GM23338 (cell line): ENCODE measurements around the gene PAX6. TPM values are rescaled to one million over a fixed set of nuclear protein-coding genes. Genes with fewer than 3 reads are reported as not detected.

ENCODE experiments used
- ATAC-seq: fragments of 200-7000 bp; cut with Tn5 transposase; 3 replicates; pipeline ENCODE4 v1.9.1; 2020
- DNase-seq: peaks from one replicate; pipeline ENCODE4 v3.0.0-alpha.2; 2015; ENCODE audit warnings: low spot score
- H2AFZ ChIP-seq: fragments of 200-600 bp; sonication (generic); 2 replicates; pipeline ENCODE4 v1.8.0; 2016; ENCODE audit warnings: antibody characterized with exemption, mild to moderate bottlenecking, moderate library complexity
- H3F3A ChIP-seq: fragments of 200-600 bp; sonication (generic); replicated peaks from 2 replicates; pipeline ENCODE4 v1.8.0; 2017; ENCODE audit warnings: antibody characterized with exemption, mixed run types, low read depth
- H3K27ac ChIP-seq: fragments of 200-600 bp; sonication (generic); 2 replicates; pipeline ENCODE4 v1.6.1; 2016; ENCODE audit warnings: low read depth
- H3K27me3 ChIP-seq: fragments of 200-600 bp; sonication (generic); 2 replicates; pipeline ENCODE4 v1.8.0; 2016; ENCODE audit warnings: mild to moderate bottlenecking, mixed run types, moderate library complexity; ENCODE audit not compliant: insufficient read depth
- H3K36me3 ChIP-seq: fragments of 200-600 bp; sonication (generic); 2 replicates; pipeline ENCODE4 v1.8.0; 2016; ENCODE audit warnings: mild to moderate bottlenecking; ENCODE audit not compliant: insufficient read depth
- H3K4me1 ChIP-seq: fragments of 200-600 bp; sonication (generic); 2 replicates; pipeline ENCODE4 v1.8.0; 2016; ENCODE audit warnings: mild to moderate bottlenecking, moderate library complexity; ENCODE audit not compliant: insufficient read depth
- H3K4me2 ChIP-seq: fragments of 200-600 bp; sonication (generic); 2 replicates; pipeline ENCODE4 v1.7.1; 2017; ENCODE audit warnings: mixed run types
- H3K4me3 ChIP-seq: fragments of 200-600 bp; sonication (generic); 2 replicates; pipeline ENCODE4 v1.6.1; 2016; ENCODE audit warnings: mixed run types
- H3K79me2 ChIP-seq: fragments of 200-600 bp; sonication (generic); replicated peaks from 2 replicates; pipeline ENCODE4 v1.8.0; 2017; ENCODE audit warnings: mild to moderate bottlenecking; ENCODE audit not compliant: insufficient read depth
- H3K9me2 ChIP-seq: fragments of 200-600 bp; sonication (generic); 2 replicates; pipeline ENCODE4 v1.8.0; 2017; ENCODE audit not compliant: insufficient read depth
- H4K20me1 ChIP-seq: fragments of 200-600 bp; sonication (generic); replicated peaks from 2 replicates; pipeline ENCODE4 v1.8.0; 2017; ENCODE audit warnings: mild to moderate bottlenecking; ENCODE audit not compliant: insufficient read depth
- H3K27ac Mint-ChIP-seq: 2 replicates; pipeline ENCODE4 v1.8.0; 2020; ENCODE audit warnings: inconsistent platforms, mild to moderate bottlenecking, moderate library complexity, mixed read lengths
- H3K27me3 Mint-ChIP-seq: 3 replicates; pipeline ENCODE4 v1.8.0; 2022; ENCODE audit warnings: low read depth, mild to moderate bottlenecking, moderate library complexity, mixed read lengths, inconsistent platforms; ENCODE audit not compliant: insufficient read depth, poor library complexity
- H3K36me3 Mint-ChIP-seq: 3 replicates; pipeline ENCODE4 v1.8.0; 2021; ENCODE audit warnings: low read depth, mild to moderate bottlenecking, inconsistent platforms, moderate library complexity, mixed read lengths
- H3K4me1 Mint-ChIP-seq: 3 replicates; pipeline ENCODE4 v1.8.0; 2020; ENCODE audit warnings: mild to moderate bottlenecking, inconsistent platforms, mixed read lengths
- H3K4me3 Mint-ChIP-seq: 3 replicates; pipeline ENCODE4 v1.8.0; 2021; ENCODE audit warnings: moderate library complexity, mild to moderate bottlenecking, inconsistent platforms, mixed read lengths
- H3K9me3 Mint-ChIP-seq: 3 replicates; pipeline ENCODE4 v1.8.0; 2020; ENCODE audit warnings: moderate library complexity, mild to moderate bottlenecking, inconsistent platforms, mixed read lengths
- CREB1 ChIP-seq: fragments of 250-450 bp; sonication (Bioruptor Pico); IDR thresholded peaks from 2 replicates; pipeline ENCODE4 v1.5.0; 2020; ENCODE audit warnings: low read depth, mild to moderate bottlenecking, moderate library complexity
- EZH2 ChIP-seq: fragments of 200-600 bp; sonication (generic); IDR thresholded peaks from one replicate; pipeline ENCODE4 v1.8.0; 2017; ENCODE audit warnings: antibody characterized with exemption, mild to moderate bottlenecking, low read depth; ENCODE audit not compliant: unreplicated experiment
- EZH2phosphoT487 ChIP-seq: fragments of 200-600 bp; sonication (generic); IDR thresholded peaks from one replicate; pipeline ENCODE4 v1.8.1; 2018; ENCODE audit warnings: antibody characterized with exemption; ENCODE audit not compliant: unreplicated experiment
- JUNB ChIP-seq: IDR thresholded peaks from one replicate; pipeline ENCODE4 v1.6.1; 2016; ENCODE audit warnings: antibody characterized with exemption; ENCODE audit not compliant: unreplicated experiment
- NANOG ChIP-seq: IDR thresholded peaks from 2 replicates; pipeline ENCODE4 v1.6.1; 2016; ENCODE audit warnings: antibody characterized with exemption, borderline replicate concordance
- POLR2AphosphoS5 ChIP-seq: IDR thresholded peaks from 2 replicates; pipeline ENCODE4 v1.6.1; 2016; ENCODE audit warnings: antibody characterized with exemption, low read depth
- STAT1 ChIP-seq: IDR thresholded peaks from one replicate; pipeline ENCODE4 v1.6.1; 2016; ENCODE audit warnings: antibody characterized with exemption; ENCODE audit not compliant: unreplicated experiment
- ZNF114 ChIP-seq: fragments of 250-450 bp; sonication (Bioruptor Pico); IDR thresholded peaks from 2 replicates; pipeline ENCODE4 v1.5.0; 2020; ENCODE audit warnings: mild to moderate bottlenecking, moderate library complexity
- ZNF331 ChIP-seq: fragments of 250-450 bp; sonication (Bioruptor Pico); IDR thresholded peaks from 2 replicates; pipeline ENCODE4 v1.5.0; 2020; ENCODE audit warnings: low read depth, mild to moderate bottlenecking, moderate library complexity
- polyA plus RNA-seq: library from polyadenylated mRNA; unstranded; fragments of >200 nt; fragmentation: Nextera tagmentation; extraction: Ambion mirVana; gene quantifications from 2 replicates; pipeline ENCODE4 v1.2.1, GENCODE V29; 2016
- total RNA-seq: library from RNA; depleted of rRNA; stranded (reverse); fragments of >200 nt; shearing (Covaris generic); gene quantifications from 2 replicates; pipeline ENCODE4 v1.2.3, GENCODE V29; 2014
- TF ChIP-seq, protein P1 (sequence below): IDR thresholded peaks from one replicate; pipeline ENCODE4 v1.6.1; 2018; ENCODE audit warnings: antibody characterized with exemption; ENCODE audit not compliant: unreplicated experiment
- TF ChIP-seq, protein P2 (sequence below), 2 experiments: fragments of 200-600 bp in 1 of 2; sonication (generic) in 1 of 2; conservative IDR thresholded peaks; 2 replicates each; pipeline versions ENCODE4 v1.5.1 to v1.6.1; 2016 to 2017; ENCODE audit warnings: antibody characterized with exemption in 2 of 2, low read depth in 2 of 2, mild to moderate bottlenecking in 2 of 2, moderate library complexity in 1 of 2
- TF ChIP-seq, protein P3 (sequence below): fragments of 250-450 bp; sonication (Bioruptor Pico); IDR thresholded peaks from 2 replicates; pipeline ENCODE4 v1.5.0; 2020; ENCODE audit warnings: mild to moderate bottlenecking, moderate library complexity
- TF ChIP-seq, protein P4 (sequence below): IDR thresholded peaks from 2 replicates; pipeline ENCODE4 v1.6.1; 2016; ENCODE audit warnings: antibody characterized with exemption

PAX6 gene
- total and polyA plus RNA-seq, 2 experiments from 2014 or later = 0.17 to 0.45 TPM

DNA sequence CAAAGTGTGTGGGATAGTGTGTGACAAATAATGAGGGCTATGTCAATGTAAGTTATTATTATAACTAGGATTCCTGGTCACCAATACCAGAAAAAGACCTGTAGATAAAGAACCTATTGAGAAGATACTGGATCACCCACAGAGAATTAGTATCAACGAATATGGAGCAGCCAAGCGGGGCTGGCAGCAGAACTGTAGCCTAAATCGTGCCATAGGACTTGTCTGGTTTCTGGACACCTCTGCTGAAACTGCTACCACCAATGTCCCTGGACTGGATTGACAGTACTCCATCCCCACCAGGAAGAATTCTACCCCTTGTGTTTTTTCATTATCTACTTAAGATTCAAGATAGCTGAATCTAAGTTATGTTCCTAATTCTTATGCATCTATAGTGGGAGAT, 30.3 kb upstream of the PAX6 start:
- Histone ChIP-seq H2AFZ (no peak overlapping the region), H3K27ac (no peak overlapping the region), H3K4me2 (no peak overlapping the region), H3F3A (no peaks in the 10 kb centered on the region), H3K9me2 (no peaks in the 10 kb centered on the region), H4K20me1 (no peaks in the 10 kb centered on the region), H3K27me3 (no peaks in the 10 kb centered on the region), H3K36me3 (no peaks in the 10 kb centered on the region), H3K4me3 (no peak overlapping the region), H3K4me1 (no peaks in the 10 kb centered on the region; the same call in 1 of the 2 replicates), H3K79me2 (no peaks in the 10 kb centered on the region)
- Mint-ChIP-seq H3K9me3 (no peaks in the 10 kb centered on the region), H3K27me3 (peaks cover 3% of the 10 kb centered on the region), H3K4me3 (no peak overlapping the region), H3K27ac (no peak overlapping the region), H3K36me3 (no peaks in the 10 kb centered on the region), H3K4me1 (no peaks in the 10 kb centered on the region)
- DNase-seq (no peak), ATAC-seq (no peak)
- no peak for TF ChIP-seq NANOG
- no peak for TF ChIP-seq ZNF331 (CRISPR knock-in tag)
- no peak for TF ChIP-seq JUNB
- TF ChIP-seq EZH2phosphoT487 = no peak
- TF ChIP-seq, protein P1, sequence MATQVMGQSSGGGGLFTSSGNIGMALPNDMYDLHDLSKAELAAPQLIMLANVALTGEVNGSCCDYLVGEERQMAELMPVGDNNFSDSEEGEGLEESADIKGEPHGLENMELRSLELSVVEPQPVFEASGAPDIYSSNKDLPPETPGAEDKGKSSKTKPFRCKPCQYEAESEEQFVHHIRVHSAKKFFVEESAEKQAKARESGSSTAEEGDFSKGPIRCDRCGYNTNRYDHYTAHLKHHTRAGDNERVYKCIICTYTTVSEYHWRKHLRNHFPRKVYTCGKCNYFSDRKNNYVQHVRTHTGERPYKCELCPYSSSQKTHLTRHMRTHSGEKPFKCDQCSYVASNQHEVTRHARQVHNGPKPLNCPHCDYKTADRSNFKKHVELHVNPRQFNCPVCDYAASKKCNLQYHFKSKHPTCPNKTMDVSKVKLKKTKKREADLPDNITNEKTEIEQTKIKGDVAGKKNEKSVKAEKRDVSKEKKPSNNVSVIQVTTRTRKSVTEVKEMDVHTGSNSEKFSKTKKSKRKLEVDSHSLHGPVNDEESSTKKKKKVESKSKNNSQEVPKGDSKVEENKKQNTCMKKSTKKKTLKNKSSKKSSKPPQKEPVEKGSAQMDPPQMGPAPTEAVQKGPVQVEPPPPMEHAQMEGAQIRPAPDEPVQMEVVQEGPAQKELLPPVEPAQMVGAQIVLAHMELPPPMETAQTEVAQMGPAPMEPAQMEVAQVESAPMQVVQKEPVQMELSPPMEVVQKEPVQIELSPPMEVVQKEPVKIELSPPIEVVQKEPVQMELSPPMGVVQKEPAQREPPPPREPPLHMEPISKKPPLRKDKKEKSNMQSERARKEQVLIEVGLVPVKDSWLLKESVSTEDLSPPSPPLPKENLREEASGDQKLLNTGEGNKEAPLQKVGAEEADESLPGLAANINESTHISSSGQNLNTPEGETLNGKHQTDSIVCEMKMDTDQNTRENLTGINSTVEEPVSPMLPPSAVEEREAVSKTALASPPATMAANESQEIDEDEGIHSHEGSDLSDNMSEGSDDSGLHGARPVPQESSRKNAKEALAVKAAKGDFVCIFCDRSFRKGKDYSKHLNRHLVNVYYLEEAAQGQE = no peak
- TF ChIP-seq, protein P2, sequence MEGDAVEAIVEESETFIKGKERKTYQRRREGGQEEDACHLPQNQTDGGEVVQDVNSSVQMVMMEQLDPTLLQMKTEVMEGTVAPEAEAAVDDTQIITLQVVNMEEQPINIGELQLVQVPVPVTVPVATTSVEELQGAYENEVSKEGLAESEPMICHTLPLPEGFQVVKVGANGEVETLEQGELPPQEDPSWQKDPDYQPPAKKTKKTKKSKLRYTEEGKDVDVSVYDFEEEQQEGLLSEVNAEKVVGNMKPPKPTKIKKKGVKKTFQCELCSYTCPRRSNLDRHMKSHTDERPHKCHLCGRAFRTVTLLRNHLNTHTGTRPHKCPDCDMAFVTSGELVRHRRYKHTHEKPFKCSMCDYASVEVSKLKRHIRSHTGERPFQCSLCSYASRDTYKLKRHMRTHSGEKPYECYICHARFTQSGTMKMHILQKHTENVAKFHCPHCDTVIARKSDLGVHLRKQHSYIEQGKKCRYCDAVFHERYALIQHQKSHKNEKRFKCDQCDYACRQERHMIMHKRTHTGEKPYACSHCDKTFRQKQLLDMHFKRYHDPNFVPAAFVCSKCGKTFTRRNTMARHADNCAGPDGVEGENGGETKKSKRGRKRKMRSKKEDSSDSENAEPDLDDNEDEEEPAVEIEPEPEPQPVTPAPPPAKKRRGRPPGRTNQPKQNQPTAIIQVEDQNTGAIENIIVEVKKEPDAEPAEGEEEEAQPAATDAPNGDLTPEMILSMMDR (conservative IDR thresholded peaks at IDR 0.05; ENCODE audit: low read depth in 2 of 2) = no peak
- TF ChIP-seq EZH2 = no peak
- no peak for TF ChIP-seq POLR2AphosphoS5
- TF ChIP-seq, protein P3, sequence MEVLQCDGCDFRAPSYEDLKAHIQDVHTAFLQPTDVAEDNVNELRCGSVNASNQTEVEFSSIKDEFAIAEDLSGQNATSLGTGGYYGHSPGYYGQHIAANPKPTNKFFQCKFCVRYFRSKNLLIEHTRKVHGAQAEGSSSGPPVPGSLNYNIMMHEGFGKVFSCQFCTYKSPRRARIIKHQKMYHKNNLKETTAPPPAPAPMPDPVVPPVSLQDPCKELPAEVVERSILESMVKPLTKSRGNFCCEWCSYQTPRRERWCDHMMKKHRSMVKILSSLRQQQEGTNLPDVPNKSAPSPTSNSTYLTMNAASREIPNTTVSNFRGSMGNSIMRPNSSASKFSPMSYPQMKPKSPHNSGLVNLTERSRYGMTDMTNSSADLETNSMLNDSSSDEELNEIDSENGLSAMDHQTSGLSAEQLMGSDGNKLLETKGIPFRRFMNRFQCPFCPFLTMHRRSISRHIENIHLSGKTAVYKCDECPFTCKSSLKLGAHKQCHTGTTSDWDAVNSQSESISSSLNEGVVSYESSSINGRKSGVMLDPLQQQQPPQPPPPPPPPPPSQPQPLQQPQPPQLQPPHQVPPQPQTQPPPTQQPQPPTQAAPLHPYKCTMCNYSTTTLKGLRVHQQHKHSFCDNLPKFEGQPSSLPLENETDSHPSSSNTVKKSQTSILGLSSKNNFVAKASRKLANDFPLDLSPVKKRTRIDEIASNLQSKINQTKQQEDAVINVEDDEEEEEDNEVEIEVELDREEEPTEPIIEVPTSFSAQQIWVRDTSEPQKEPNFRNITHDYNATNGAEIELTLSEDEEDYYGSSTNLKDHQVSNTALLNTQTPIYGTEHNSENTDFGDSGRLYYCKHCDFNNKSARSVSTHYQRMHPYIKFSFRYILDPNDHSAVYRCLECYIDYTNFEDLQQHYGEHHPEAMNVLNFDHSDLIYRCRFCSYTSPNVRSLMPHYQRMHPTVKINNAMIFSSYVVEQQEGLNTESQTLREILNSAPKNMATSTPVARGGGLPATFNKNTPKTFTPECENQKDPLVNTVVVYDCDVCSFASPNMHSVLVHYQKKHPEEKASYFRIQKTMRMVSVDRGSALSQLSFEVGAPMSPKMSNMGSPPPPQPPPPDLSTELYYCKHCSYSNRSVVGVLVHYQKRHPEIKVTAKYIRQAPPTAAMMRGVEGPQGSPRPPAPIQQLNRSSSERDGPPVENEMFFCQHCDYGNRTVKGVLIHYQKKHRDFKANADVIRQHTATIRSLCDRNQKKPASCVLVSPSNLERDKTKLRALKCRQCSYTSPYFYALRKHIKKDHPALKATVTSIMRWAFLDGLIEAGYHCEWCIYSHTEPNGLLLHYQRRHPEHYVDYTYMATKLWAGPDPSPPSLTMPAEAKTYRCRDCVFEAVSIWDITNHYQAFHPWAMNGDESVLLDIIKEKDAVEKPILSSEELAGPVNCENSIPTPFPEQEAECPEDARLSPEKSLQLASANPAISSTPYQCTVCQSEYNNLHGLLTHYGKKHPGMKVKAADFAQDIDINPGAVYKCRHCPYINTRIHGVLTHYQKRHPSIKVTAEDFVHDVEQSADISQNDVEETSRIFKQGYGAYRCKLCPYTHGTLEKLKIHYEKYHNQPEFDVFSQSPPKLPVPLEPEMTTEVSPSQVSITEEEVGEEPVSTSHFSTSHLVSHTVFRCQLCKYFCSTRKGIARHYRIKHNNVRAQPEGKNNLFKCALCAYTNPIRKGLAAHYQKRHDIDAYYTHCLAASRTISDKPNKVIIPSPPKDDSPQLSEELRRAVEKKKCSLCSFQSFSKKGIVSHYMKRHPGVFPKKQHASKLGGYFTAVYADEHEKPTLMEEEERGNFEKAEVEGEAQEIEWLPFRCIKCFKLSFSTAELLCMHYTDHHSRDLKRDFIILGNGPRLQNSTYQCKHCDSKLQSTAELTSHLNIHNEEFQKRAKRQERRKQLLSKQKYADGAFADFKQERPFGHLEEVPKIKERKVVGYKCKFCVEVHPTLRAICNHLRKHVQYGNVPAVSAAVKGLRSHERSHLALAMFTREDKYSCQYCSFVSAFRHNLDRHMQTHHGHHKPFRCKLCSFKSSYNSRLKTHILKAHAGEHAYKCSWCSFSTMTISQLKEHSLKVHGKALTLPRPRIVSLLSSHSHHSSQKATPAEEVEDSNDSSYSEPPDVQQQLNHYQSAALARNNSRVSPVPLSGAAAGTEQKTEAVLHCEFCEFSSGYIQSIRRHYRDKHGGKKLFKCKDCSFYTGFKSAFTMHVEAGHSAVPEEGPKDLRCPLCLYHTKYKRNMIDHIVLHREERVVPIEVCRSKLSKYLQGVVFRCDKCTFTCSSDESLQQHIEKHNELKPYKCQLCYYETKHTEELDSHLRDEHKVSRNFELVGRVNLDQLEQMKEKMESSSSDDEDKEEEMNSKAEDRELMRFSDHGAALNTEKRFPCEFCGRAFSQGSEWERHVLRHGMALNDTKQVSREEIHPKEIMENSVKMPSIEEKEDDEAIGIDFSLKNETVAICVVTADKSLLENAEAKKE (CRISPR knock-in tag) = no peak
- no peak for TF ChIP-seq STAT1
- TF ChIP-seq, protein P4, sequence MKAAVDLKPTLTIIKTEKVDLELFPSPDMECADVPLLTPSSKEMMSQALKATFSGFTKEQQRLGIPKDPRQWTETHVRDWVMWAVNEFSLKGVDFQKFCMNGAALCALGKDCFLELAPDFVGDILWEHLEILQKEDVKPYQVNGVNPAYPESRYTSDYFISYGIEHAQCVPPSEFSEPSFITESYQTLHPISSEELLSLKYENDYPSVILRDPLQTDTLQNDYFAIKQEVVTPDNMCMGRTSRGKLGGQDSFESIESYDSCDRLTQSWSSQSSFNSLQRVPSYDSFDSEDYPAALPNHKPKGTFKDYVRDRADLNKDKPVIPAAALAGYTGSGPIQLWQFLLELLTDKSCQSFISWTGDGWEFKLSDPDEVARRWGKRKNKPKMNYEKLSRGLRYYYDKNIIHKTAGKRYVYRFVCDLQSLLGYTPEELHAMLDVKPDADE = no peak
- TF ChIP-seq ZNF114 (CRISPR knock-in tag) = no peak
- TF ChIP-seq CREB1 (CRISPR knock-in tag) = no peak
